Loucy (cell line): ENCODE data around the gene CECR2.

ENCODE experiments used
- H2AFZ ChIP-seq: fragments of 200-600 bp; sonication (generic); 2 replicates; pipeline ENCODE4 v1.6.0; 2016; ENCODE audit warnings: antibody characterized with exemption, mild to moderate bottlenecking, low read length, moderate library complexity
- H3F3A ChIP-seq: fragments of 200-600 bp; 2 replicates; pipeline ENCODE4 v1.6.0; 2016; ENCODE audit warnings: antibody characterized with exemption, low read depth, mild to moderate bottlenecking
- H3K27me3 ChIP-seq: fragments of 200-600 bp; sonication (generic); 2 replicates; pipeline ENCODE4 v1.6.1; 2014; ENCODE audit warnings: low read length, mild to moderate bottlenecking; ENCODE audit not compliant: insufficient read depth, poor library complexity, severe bottlenecking
- H3K36me3 ChIP-seq: fragments of 200-600 bp; sonication (generic); 2 replicates; pipeline ENCODE4 v1.6.1; 2016; ENCODE audit warnings: low read length; ENCODE audit not compliant: insufficient read depth
- H3K4me1 ChIP-seq: fragments of 200-600 bp; sonication (generic); 2 replicates; pipeline ENCODE4 v1.5.1; 2014; ENCODE audit warnings: low read length, mild to moderate bottlenecking; ENCODE audit not compliant: insufficient read depth, poor library complexity, severe bottlenecking
- H3K4me2 ChIP-seq: fragments of 200-600 bp; sonication (generic); 2 replicates; pipeline ENCODE4 v1.6.0; 2014; ENCODE audit warnings: antibody characterized with exemption, low read length, low read depth, mild to moderate bottlenecking; ENCODE audit not compliant: poor library complexity, severe bottlenecking
- H3K4me3 ChIP-seq: fragments of 200-600 bp; sonication (generic); 2 replicates; pipeline ENCODE4 v1.5.1; 2014; ENCODE audit warnings: low read length, mild to moderate bottlenecking, mixed read lengths; ENCODE audit not compliant: poor library complexity, severe bottlenecking
- H3K79me2 ChIP-seq: fragments of 200-600 bp; sonication (generic); 2 replicates; pipeline ENCODE4 v1.6.1; 2014; ENCODE audit warnings: low read length; ENCODE audit not compliant: insufficient read depth
- H3K9ac ChIP-seq: fragments of 200-600 bp; sonication (generic); 2 replicates; pipeline ENCODE4 v1.6.0; 2014; ENCODE audit warnings: mild to moderate bottlenecking, low read depth, low read length, moderate library complexity; ENCODE audit not compliant: poor library complexity, severe bottlenecking
- H3K9me2 ChIP-seq: fragments of 200-600 bp; sonication (generic); replicated peaks from 2 replicates; pipeline ENCODE4 v1.6.1; 2016; ENCODE audit warnings: low read depth, low read length, mixed read lengths
- H3K9me3 ChIP-seq: fragments of 200-600 bp; sonication (generic); 2 replicates; pipeline ENCODE4 v1.6.1; 2014; ENCODE audit warnings: mild to moderate bottlenecking, antibody characterized with exemption, low read length, low read depth; ENCODE audit not compliant: insufficient read depth
- H4K20me1 ChIP-seq: fragments of 200-600 bp; sonication (generic); 2 replicates; pipeline ENCODE4 v1.6.0; 2014; ENCODE audit warnings: antibody characterized with exemption, low read length, mild to moderate bottlenecking; ENCODE audit not compliant: insufficient read depth, poor library complexity, severe bottlenecking
- CTCF ChIP-seq: fragments of 200-600 bp; sonication (generic); conservative IDR thresholded peaks from 2 replicates; pipeline ENCODE4 v1.5.1; 2014; ENCODE audit warnings: mild to moderate bottlenecking, antibody characterized with exemption, low read length
- EZH2phosphoT487 ChIP-seq: fragments of 200-600 bp; IDR thresholded peaks from 2 replicates; pipeline ENCODE4 v1.6.1; 2018; ENCODE audit warnings: antibody characterized with exemption, mild to moderate bottlenecking, moderate library complexity, borderline replicate concordance

CECR2 gene

GRCh38 chr22:17410576-17410975 is 41.3 kb downstream of the CECR2 start:
- no peak overlapping the region for H3K4me2 ChIP-seq
- H3F3A ChIP-seq = no peaks in the 10 kb centered on the region
- no peak overlapping the region for H2AFZ ChIP-seq
- no peak overlapping the region for H3K4me3 ChIP-seq
- H3K4me1 ChIP-seq = no peaks in the 10 kb centered on the region
- no peaks in the 10 kb centered on the region for H3K9me2 ChIP-seq
- no peaks in the 10 kb centered on the region for H3K36me3 ChIP-seq
- H3K9me3 ChIP-seq = no peaks in the 10 kb centered on the region
- H3K9ac ChIP-seq = no peak overlapping the region
- H4K20me1 ChIP-seq = no peaks in the 10 kb centered on the region
- TF ChIP-seq EZH2phosphoT487 (no peak), CTCF (no peak)
- no peaks in the 10 kb centered on the region for H3K79me2 ChIP-seq
- no peaks in the 10 kb centered on the region for H3K27me3 ChIP-seq

- Histone ChIP-seq H3K9me2 (no peaks in the 10 kb centered on the region), H3K4me2 (no peak overlapping the region), H3K79me2 (no peaks in the 10 kb centered on the region), H3F3A (no peaks in the 10 kb centered on the region), H2AFZ (no peak overlapping the region), H4K20me1 (no peaks in the 10 kb centered on the region), H3K9ac (no peak overlapping the region), H3K9me3 (no peaks in the 10 kb centered on the region), H3K36me3 (no peaks in the 10 kb centered on the region), H3K27me3 (no peaks in the 10 kb centered on the region), H3K4me3 (no peak overlapping the region), H3K4me1 (no peaks in the 10 kb centered on the region)
- TF ChIP-seq EZH2phosphoT487 (no peak), CTCF (no peak)
These were observed 42.0 kb downstream of the CECR2 start for GRCh38 chr22:17411213-17411612.

- Histone ChIP-seq H3K9me3 (no peaks in the 10 kb centered on the region), H4K20me1 (no peaks in the 10 kb centered on the region), H3K9ac (no peak overlapping the region), H3K9me2 (no peaks in the 10 kb centered on the region), H3K4me1 (no peaks in the 10 kb centered on the region), H3K4me3 (no peak overlapping the region), H3K27me3 (no peaks in the 10 kb centered on the region), H3K4me2 (no peak overlapping the region), H3K36me3 (no peaks in the 10 kb centered on the region), H3F3A (no peaks in the 10 kb centered on the region), H2AFZ (no peak overlapping the region), H3K79me2 (no peaks in the 10 kb centered on the region)
- TF ChIP-seq EZH2phosphoT487 (no peak), CTCF (no peak)
These were observed 43.0 kb downstream of the CECR2 start for GRCh38 chr22:17412232-17412631.
